OCI-LY7 (cell line): Measurements from ENCODE around the gene CACNB2. TPM values are rescaled to one million over a fixed set of nuclear protein-coding genes. Genes with fewer than 3 reads are reported as not detected.

Experiments used
- BruUV-seq: library from RNA; stranded (reverse); fragments of 400-500 nt; replicated peaks from 2 replicates; lab custom pipeline; 2021; lab: Mats Ljungman, UMichigan
- CTCF ChIA-PET: fragments of 300-600 bp; sonication (Branson Sonifier 250); formaldehyde crosslinking; loops from one replicate; lab custom pipeline; 2022; ENCODE audit warnings: antibody characterized with exemption; ENCODE audit not compliant: unreplicated experiment; lab: Charles Lee
- POLR2A ChIA-PET: fragments of 300-600 bp; sonication (Branson Sonifier 250); formaldehyde crosslinking; loops from one replicate; lab custom pipeline; 2022; ENCODE audit warnings: antibody characterized with exemption; lab: Charles Lee
- DNase-seq: peaks from one replicate; pipeline ENCODE4 v3.0.0-alpha.2; 2015; ENCODE audit warnings: low spot score
- H2AFZ ChIP-seq: fragments of 200-600 bp; sonication (generic), shearing (Covaris generic); 2 replicates; pipeline ENCODE4 v1.6.1; 2014; ENCODE audit warnings: mild to moderate bottlenecking, antibody characterized with exemption, low read length, moderate library complexity
- H3K27ac ChIP-seq: fragments of 200-600 bp; sonication (generic); 2 replicates; pipeline ENCODE4 v1.5.1; 2014; ENCODE audit warnings: mixed run types, low read depth, mild to moderate bottlenecking, moderate library complexity, low read length, inconsistent platforms; ENCODE audit not compliant: poor library complexity, severe bottlenecking
- H3K36me3 ChIP-seq: fragments of 200-600 bp; sonication (generic); 2 replicates; pipeline ENCODE4 v1.6.1; 2014; ENCODE audit warnings: mild to moderate bottlenecking, antibody characterized with exemption, low read length, moderate library complexity, mixed read lengths; ENCODE audit not compliant: insufficient read depth
- H3K4me1 ChIP-seq: fragments of 200-600 bp; sonication (generic); 2 replicates; pipeline ENCODE4 v1.5.1; 2014; ENCODE audit warnings: mild to moderate bottlenecking, low read length; ENCODE audit not compliant: insufficient read depth, poor library complexity, severe bottlenecking
- H3K4me2 ChIP-seq: fragments of 200-600 bp; sonication (generic); 2 replicates; pipeline ENCODE4 v1.6.1; 2014; ENCODE audit warnings: mild to moderate bottlenecking, low read length
- H3K4me3 ChIP-seq: fragments of 200-600 bp; sonication (generic); 2 replicates; pipeline ENCODE4 v1.5.1; 2014; ENCODE audit warnings: mild to moderate bottlenecking, low read depth, low read length; ENCODE audit not compliant: poor library complexity, severe bottlenecking
- H3K79me2 ChIP-seq: fragments of 200-600 bp; sonication (generic); 2 replicates; pipeline ENCODE4 v1.6.1; 2016; ENCODE audit warnings: low read depth, mild to moderate bottlenecking, low read length, moderate library complexity, mixed read lengths; ENCODE audit not compliant: insufficient read depth
- H3K9me2 ChIP-seq: fragments of 200-600 bp; sonication (generic); 2 replicates; pipeline ENCODE4 v1.6.1; 2016; ENCODE audit warnings: mild to moderate bottlenecking, low read length, mixed read lengths; ENCODE audit not compliant: insufficient read depth
- H3K9me3 ChIP-seq: fragments of 200-600 bp; sonication (generic); 2 replicates; pipeline ENCODE4 v1.6.1; 2014; ENCODE audit warnings: mild to moderate bottlenecking, mixed run types, low read length, mixed read lengths
- H4K20me1 ChIP-seq: fragments of 200-600 bp; sonication (generic); 2 replicates; pipeline ENCODE4 v1.6.1; 2014; ENCODE audit warnings: mild to moderate bottlenecking, antibody characterized with exemption, low read length, moderate library complexity, mixed read lengths; ENCODE audit not compliant: insufficient read depth
- CTCF ChIP-seq: fragments of 200-600 bp; sonication (generic); conservative IDR thresholded peaks from 2 replicates; pipeline ENCODE4 v1.5.1; 2014; ENCODE audit warnings: mild to moderate bottlenecking, antibody characterized with exemption, low read length, moderate library complexity, mixed read lengths
- EZH2phosphoT487 ChIP-seq: fragments of 200-600 bp; sonication (generic); IDR thresholded peaks from 2 replicates; pipeline ENCODE4 v1.6.1; 2018; ENCODE audit warnings: low read depth, borderline replicate concordance, mild to moderate bottlenecking, mixed run types, antibody characterized with exemption, low read length, moderate library complexity, mixed read lengths
- intact Hi-C: fragments of 100-400 bp; cut with micrococcal nuclease; formaldehyde crosslinking; loops from one replicate; pipeline ENCODE4 v1.10.0; 2022; ENCODE audit not compliant: unreplicated experiment
- total RNA-seq, 2 experiments: library from RNA; depleted of rRNA in 1 of 2; stranded (reverse); fragments of >200 nt in 1 of 2; shearing (Covaris generic) in 1 of 2; gene quantifications; 2 replicates each; pipeline ENCODE4 v1.2.3, GENCODE V29; 2014 to 2022

Gene CACNB2
- total RNA-seq, 2 experiments from 2014 or later: not detected

DNA sequence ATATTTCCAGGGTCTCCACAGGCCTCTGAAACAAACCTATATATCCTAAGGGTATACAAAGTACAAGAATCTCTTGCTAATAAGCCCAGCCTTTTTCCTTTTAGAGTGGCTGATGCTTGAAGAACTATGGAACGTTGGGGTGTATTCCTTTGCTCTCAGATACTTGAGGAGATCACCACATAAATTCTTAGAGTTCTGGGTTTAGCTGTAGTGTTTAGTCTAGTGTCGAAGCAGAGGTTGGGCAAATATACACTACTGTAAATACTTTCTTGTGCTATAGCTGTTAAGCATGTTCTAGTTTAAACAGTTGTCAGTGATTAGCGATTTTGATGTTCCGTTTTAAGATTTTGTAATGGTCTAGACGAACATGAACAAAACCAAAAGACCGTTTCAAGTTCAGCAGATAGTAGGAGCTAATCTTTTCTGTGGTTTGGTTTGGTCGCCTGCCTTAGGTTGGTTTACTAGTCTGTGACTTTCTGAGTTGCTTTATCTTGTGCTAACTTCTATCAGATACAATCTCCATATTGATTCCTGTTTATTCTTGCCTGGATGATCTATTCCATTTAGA is 281.6 kb downstream of the CACNB2 start:
- no peak for TF ChIP-seq EZH2phosphoT487
- TF ChIP-seq CTCF: no peak
- Histone ChIP-seq H3K27ac (no peak overlapping the region), H3K9me3 (no peaks in the 10 kb centered on the region), H3K4me2 (no peak overlapping the region), H3K9me2 (no peaks in the 10 kb centered on the region), H3K79me2 (no peaks in the 10 kb centered on the region), H3K4me3 (no peak overlapping the region), H3K4me1 (no peaks in the 10 kb centered on the region), H4K20me1 (no peaks in the 10 kb centered on the region), H3K36me3 (no peaks in the 10 kb centered on the region), H2AFZ (no peak overlapping the region)
- no TSS peak for BruUV-seq
- intact Hi-C loops: no loop called here
- POLR2A ChIA-PET: no interaction called here
- CTCF ChIA-PET: no interaction called here
- no peak for DNase-seq

DNA sequence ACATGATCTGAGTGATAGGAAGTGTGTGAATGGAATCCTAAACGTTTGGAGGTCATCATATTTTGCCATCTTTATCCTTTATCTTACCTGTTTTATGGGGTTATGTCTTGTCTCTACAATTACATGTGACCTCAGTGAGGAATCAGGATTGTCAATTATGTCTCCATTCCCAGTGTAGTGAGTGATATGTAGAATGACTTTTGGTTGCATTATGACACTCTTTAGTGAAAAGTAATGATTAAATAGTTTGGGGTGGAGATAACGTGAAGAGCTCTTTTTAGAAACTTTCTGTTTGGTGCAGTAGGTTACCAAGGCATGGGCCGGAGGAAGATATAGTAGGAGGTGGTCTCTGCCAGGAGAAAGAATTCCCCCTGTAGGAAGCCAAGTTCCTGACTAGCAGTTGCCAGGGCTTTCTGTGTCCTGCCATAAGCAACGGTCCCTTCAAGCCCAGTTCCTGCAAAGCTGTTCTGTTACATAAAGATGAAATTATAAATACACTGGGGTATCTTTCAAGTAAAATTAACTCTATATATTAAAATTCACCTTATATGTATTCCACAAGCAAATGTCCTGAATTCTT is 282.9 kb downstream of the CACNB2 start:
- POLR2A ChIA-PET: interaction anchor here (0.6 kb wide), 2 partner anchors 65 to 114 kb away, joined by 4 to 6 read pairs; no protein-coding TSS in a partner anchor
- no peaks in the 10 kb centered on the region for H3K79me2 ChIP-seq
- no TSS peak for BruUV-seq
- no peaks in the 10 kb centered on the region for H3K36me3 ChIP-seq
- no peak for DNase-seq
- H3K27ac ChIP-seq: no peak overlapping the region
- intact Hi-C loops: no loop called here
- no peak overlapping the region for H2AFZ ChIP-seq
- H3K4me3 ChIP-seq: no peak overlapping the region
- no peaks in the 10 kb centered on the region for H3K9me3 ChIP-seq
- no peaks in the 10 kb centered on the region for H4K20me1 ChIP-seq
- CTCF ChIA-PET: no interaction called here
- no peaks in the 10 kb centered on the region for H3K9me2 ChIP-seq
- H3K4me2 ChIP-seq: no peak overlapping the region
- TF ChIP-seq CTCF: no peak
- no peak for TF ChIP-seq EZH2phosphoT487
- H3K4me1 ChIP-seq: no peaks in the 10 kb centered on the region

DNA sequence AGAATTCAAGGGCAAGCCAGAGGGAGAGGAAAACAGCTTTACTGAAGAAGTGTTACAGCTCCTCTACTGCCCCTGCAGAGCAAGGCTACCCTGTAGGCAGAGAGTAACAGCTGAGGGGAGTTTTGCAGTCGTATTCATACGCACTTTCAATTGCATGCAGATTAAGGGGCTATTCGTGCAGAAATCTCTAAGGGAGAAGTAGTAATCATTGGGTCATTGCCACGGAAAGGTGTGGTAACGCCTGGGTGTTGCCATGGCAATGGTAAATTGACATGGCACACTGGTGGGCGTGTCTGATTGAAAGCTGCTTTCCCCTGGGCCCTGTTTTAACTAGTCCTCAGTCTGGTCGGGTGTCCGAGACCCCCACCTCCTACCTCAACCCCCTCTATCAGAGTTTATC is 284.0 kb downstream of the CACNB2 start:
- Histone ChIP-seq H3K4me1 (no peaks in the 10 kb centered on the region), H3K9me3 (no peaks in the 10 kb centered on the region), H3K36me3 (no peaks in the 10 kb centered on the region), H4K20me1 (no peaks in the 10 kb centered on the region), H3K4me3 (no peak overlapping the region), H2AFZ (no peak overlapping the region), H3K79me2 (no peaks in the 10 kb centered on the region), H3K9me2 (no peaks in the 10 kb centered on the region), H3K27ac (no peak overlapping the region), H3K4me2 (no peak overlapping the region)
- BruUV-seq: no TSS peak
- no peak for DNase-seq
- TF ChIP-seq EZH2phosphoT487 (no peak), CTCF (no peak)
- intact Hi-C loops: no loop called here
- ChIA-PET CTCF (no interaction called here), POLR2A (interaction anchor here (0.6 kb wide), 2 partner anchors 10 to 20 kb away, joined by 3 to 6 read pairs; no protein-coding TSS in a partner anchor)
